HG03064 (cell line): ENCODE results near the gene NCKAP5.

ENCODE experiments used
- ATAC-seq: cut with Tn5 transposase; IDR thresholded peaks from one replicate; pipeline ENCODE4 v1.9.1; 2021; ENCODE audit warnings: low read depth; ENCODE audit not compliant: unreplicated experiment

Gene NCKAP5

DNA sequence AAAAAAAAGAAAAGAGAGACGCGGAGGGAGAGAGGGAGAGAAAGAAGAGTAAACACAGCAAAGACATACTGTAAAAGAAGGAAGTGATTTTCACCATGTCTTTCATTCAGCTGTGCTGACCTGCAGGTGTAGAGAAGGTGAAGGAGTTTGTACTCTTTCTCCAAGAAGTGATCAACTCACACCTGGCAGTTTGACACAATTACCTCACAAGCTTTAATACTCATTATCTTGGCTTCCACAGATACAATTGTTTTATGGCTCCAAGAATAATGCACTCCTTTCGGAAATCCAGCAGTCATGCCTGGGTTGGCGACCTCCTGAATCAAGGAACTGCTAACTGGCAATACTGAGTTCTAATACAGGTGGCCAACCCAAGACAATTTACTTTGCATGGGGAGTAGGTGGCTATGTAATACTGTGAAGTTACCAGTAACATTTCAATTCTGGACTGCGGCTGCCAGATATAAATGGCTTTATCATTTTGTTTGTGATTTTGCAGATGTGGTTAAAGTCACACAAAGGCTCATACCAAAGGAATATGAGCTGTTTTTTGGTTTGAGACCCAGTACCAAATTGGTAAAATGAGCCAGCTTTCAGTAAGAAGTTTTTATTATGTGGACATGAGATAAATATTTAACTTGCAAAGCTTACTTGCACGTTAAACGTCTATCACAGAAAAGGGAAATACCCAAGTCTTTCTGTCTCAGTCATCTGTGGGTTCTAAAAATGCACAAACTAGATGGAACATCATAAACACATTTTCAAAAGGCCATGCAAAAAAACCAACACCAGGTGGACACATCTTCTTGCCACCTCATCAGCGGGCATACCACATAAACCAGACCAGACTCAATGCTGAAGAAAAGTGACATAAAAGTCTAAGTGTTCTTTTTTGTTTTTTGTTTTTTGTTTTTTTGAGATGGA, 69.3 kb downstream of the NCKAP5 start:
- peak; percentile 63 for ATAC-seq

DNA sequence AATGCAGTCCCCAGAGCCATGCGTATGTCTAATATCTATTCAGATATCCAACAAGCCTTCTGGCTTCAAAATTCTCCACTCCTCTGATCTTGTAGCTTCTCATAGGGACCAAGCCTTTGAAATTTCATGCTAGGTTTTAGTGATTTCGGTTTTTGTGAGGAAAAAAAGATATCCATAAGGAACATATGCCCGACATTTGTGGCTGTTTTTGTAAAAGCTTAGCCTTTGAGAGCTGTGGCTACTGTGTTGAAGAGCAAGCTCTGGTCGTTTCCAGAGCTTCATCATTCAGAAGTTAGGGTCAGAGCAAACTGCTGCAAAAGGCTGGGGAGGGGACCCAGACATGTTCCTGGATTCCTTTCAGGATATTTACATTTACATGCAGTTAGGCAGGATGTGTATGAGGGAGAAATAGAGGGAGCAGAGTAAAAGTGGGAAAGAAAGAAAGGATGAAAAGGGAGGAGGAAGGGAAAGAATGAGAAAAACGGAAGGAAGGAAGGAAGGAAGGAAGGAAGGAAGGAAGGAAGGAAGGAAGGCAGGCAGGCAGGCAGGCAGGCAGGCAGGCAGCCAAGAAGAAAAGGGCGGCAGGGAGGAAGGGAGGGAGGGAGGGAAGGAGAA, 70.2 kb downstream of the NCKAP5 start:
- ATAC-seq: no peak

DNA sequence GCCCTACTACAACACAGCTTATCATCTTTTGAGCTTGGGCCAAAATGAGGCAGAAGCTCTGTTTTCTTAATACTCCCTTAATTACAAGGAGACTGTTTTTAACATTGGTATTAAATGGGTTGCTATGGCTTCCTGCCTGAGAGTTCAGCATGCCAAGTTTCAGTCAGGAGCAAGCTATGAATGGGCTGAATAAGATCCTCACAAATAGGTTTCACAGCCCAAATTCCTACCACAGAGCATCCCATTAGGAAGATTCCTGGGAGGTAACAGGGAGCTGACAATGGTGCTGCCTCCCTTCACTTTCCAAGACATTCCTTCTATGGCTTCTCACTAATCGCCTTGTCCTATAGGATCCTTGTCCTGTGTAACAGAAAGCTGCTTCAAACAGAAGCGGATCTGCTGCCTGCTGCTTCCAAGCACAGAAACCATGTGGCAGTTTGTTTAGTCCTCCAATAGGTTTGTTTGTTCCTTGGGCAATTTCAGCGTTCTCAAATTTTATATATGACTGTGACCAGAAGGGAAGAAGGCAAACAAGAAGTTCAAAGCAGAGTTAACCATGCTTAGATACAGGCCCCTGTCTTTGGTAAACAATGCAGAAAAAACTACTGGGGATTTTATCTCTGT, 70.9 kb downstream of the NCKAP5 start:
- ATAC-seq: no peak

DNA sequence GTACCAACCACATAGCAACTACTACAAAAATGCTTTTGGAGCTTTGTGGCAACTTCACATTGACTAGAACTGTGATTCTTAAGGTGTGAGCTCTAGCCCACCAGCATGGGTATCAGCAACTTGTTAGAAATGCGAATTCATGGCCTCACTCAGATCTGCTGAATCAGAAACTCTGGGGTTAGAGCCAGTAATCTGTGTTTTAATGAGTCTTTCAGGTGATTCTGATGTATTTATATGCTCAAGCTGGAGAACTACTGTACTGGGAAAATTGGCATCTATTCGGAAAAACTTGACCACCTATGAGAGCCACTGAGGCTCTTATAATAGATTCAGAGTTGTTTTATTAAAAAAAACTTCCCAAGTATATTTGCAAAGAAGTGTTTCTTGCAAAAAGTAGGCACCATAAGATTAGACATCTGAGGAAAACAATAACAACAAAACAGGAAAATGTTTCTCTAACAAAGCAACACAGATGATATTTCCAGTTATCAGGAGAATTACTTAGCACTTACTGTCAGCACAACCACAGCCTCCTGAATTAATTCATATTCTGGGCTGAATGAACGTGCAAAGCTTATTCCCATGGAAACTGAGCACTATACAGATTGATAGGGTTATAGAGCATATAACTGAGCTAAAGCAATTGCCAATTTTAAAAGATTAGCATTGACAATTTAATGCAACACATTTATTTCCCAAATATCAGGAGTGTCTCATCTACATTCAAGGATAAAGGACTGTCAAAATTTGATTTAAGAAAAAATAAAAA, 71.6 kb downstream of the NCKAP5 start:
- no peak for ATAC-seq

DNA sequence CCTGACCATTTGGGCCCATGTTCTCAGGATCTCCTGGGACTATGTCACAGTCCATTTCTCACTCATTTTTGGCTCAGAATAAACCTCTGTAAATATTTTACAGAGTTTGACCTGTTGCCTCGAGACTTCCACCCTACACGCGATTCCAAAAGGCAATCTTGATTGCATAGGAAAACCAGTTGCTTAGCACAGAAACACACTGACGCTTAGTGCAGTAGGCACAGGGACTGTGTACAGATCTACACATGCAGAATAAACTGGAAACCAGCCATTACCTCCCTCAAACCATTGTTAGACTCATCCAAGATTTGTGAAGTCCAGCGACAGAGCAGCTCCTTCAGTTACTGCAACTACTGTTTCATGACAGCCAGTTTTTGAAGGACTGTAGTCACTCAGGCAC, 73.0 kb downstream of the NCKAP5 start:
- no peak for ATAC-seq

DNA sequence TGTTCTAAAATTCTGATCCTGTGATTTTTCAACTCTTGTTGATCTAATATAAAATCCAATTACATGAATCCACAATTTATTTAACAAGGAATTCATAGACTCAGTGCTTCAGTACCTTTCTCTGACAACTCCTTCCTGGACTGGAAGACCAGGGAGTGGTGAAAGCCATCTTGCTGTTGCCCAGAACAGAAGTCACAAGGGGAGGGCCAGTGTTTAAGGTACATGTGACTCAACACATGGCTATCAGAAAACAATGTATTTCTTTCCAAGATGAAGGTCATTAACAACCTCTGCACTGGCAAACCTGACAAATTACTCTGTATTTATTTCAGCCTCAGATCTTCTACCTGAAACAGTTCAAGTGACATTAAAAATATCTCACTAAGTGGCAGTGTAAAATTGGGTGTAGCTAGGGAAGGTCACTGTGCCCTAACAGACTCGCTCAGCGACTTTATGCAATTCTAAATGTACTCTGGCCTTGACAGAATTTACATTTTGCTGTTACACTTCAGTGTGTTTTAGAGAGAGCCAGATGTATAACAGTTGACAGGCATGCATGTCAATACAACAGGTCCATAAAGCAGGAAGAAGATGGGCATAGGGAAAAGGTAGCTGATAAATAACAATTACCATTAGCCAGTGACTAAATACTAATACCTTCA, 75.4 kb downstream of the NCKAP5 start:
- no peak for ATAC-seq

DNA sequence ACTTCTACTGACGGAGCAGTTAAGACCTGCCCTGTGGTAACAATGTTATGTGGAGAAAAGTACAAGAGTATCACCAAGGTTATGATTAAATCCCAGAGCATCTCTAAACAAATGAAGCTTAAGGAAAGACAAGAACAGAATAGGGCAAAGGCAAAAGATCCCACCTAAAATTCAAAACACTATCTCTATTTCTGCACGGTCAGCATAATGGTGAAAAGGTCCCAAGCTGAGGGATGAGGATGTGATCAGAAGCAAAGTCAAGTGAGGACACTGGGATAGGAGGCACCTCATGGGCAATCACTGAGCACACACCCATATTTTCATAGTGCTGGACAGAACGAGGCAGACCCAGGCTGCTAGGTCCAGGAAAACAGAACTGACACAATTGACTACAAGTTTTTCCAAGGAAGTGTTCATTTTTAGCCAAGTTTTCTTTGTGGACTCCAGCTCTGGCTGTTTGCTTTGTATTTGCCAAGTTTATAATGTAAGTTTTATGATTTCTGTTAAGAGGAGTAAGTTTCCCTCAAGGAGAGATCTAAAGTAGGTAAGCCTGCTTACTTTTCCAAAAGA, 77.8 kb downstream of the NCKAP5 start:
- ATAC-seq: no peak

DNA sequence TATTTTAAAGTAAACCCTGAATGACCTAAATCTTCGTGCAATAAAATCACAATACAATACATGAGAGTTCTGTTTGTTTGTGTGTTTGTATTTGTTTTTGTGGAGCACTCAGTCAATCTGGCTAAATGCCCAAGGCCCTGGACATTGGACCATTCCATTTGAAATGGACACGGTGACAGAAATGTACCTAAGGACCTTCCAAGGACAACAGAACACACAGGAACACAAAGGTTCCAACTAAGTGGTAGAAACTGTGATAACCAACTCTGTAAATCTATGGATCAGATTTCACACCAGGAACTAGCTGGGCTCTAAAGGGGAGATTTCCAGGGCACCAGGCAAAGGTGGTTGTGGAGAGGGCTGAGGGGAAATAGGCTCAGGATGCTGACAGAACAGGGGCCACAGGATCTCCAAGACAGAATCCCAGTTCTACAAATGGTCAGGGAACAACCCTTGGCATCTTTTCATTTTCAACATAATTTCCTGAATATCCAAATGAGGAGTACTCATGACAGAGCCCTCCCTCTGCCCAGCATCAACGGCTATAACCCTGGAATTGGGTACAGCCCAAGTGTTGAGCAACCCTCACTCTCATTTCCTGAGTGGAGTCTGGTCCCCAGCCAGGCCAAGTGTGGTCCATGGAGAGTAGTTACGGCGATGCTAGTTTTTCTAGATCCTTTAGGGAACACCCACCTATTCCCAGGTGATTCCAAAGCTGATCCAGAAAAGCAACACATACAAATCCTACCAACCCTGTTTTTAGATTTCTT, 78.4 kb downstream of the NCKAP5 start:
- ATAC-seq: no peak

DNA sequence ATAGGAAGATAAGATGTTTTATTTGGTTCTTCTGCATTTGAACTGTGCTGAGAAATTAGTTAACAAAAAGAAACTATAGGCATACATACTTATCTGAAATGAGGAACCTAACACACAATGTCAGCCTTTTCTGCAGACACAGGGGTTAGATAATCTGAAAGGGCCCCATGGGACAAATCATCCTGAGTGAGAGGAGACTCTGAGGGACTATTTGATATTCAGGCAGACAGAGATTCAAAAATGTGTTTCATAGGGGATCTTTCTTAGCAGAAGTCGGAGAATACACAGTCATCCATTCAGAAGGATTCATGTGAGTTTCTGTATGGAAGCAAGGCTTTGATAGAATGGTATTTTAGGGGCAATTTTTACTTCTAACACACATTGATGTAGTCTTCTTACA, 79.1 kb downstream of the NCKAP5 start:
- ATAC-seq: no peak

DNA sequence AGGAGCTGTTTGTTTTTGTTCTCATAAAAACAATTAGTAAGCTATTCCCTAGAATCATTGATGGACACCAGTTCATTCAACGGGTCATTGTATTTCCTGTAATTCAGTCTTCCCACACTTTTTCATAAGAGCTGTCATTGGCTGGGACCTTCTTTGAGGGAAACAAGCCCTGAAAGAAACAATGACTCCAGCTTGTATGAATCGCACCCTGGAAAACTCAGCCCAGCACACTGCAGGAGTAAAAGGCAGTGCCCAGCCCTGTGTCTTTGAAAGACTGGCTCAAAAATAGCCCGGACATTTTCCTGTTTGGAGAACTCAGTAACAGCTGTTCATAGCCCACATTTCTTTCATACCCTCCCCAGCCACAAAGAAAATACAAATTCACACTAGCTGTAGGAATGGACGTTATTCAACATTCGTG, 81.5 kb downstream of the NCKAP5 start:
- no peak for ATAC-seq

DNA sequence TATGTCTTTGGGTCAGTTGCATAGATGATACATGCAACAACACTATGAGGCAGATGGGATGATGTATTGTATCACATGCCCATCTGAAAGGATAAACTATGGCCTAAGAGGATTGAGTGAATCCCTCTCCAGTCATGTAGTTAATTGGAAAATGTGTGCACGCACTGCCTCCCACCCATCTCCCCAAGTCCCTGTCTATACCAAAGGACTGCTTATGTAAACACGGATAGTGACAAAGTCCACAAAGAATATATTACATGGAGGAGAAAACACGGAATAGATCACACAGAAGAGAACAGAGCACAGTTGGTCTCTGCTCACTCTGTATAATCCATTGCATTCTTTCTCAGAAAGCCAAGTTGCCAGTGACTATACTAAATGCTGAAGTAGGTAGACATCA, 82.4 kb downstream of the NCKAP5 start:
- no peak for ATAC-seq

DNA sequence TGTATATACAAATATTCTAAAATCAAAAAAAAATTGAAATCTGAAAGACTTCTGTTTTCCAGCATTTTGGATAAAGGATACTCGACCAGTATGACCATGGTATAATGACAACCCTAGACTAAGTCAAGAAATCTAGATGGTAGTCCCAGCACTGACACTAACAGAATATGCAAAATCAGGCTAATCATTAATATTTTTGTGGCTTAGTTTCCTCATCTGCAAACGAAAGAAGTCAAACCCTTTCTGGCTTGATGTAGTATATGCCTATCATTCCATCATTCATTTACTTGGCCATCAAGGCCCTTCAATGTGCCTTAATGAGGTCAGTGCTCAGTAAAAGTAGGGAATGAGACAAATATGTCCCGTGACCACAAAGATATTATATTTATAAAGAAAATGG, 83.5 kb downstream of the NCKAP5 start:
- no peak for ATAC-seq

DNA sequence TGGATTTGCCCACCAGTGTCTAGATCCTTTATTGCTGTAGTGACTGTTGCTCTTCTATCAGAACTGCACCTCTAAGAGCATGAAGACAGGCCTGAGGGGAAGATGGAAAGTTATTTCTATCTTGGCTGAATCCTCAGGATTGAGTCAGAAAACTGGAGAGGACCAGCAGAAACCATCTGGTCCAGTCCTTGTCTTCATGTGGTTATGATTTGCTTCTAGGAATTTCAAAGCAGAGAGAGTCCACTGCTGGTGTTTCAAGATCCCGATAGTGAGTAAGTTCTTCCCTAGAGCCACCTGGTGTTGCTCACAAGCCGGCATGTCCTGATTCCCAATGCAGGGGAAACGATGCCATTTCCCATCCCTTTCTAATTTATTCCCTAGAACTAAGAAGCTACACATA, 84.2 kb downstream of the NCKAP5 start:
- no peak for ATAC-seq

DNA sequence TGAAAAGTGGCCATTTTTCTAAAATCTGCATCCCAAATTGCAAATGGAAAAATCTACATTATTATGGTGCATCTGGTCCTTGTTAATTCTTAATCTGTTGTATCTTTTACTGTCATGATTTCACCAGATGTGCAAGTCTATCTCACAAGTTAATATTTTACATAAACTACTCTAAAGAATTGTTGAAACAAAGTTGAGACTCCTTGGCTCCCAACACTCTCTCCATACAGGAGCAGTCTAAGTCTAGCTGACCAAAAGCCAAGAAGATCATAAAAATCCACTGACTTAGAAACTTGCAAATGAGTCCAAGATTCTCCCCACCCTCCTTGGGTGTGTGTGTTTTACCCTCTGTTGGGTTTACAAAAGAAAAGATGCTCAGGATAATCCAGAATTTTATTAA, 85.1 kb downstream of the NCKAP5 start:
- ATAC-seq: no peak

DNA sequence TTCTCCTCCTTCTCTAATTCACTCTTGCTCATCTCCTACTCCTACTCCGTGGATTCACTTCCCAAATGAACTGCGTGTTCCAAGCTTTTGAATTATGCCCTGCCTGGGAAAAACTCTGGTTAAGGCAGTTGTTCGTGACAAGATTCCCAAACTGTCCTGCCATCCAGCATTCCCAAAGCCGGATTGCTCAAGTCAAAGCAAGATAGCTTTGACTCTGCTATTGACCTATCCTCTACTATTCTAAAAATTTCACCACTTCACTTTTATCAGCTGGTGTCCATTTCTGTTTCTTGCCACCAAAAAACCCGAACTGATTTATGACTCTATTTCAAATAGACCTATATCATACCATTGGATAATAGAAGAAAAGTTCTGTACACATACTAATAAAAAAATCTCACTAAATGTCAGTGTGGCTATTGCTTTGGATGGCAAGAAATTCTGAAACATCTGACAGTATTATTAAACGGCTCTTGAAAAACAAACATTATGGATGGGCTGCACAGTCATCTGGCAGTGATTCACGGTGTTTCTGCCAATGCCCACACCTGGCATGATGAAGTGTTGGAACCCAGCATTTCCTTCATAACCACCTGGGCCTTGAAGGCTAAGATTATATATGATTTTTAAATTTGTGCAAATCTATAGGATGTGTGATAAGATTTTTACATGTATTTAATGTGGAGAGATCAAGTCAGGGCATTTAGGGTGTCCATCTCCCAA, 87.4 kb downstream of the NCKAP5 start:
- no peak for ATAC-seq

DNA sequence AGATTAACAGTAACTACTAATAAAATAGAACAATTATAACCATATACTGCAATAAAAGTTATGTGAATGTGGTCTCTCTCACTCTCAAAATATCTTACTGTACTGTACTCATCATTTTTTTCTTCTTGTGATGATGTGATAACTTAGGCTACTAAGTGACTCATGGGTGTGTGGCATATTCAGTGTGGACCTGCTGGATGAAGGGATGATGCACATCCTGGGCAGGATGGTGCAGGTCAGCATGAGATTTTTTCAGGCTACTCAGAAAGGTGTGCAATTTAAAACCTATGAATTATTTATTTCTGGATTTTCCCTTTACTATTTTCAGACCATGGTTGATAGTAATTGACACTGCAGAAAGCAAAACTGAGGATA, 90.7 kb downstream of the NCKAP5 start:
- ATAC-seq: no peak

DNA sequence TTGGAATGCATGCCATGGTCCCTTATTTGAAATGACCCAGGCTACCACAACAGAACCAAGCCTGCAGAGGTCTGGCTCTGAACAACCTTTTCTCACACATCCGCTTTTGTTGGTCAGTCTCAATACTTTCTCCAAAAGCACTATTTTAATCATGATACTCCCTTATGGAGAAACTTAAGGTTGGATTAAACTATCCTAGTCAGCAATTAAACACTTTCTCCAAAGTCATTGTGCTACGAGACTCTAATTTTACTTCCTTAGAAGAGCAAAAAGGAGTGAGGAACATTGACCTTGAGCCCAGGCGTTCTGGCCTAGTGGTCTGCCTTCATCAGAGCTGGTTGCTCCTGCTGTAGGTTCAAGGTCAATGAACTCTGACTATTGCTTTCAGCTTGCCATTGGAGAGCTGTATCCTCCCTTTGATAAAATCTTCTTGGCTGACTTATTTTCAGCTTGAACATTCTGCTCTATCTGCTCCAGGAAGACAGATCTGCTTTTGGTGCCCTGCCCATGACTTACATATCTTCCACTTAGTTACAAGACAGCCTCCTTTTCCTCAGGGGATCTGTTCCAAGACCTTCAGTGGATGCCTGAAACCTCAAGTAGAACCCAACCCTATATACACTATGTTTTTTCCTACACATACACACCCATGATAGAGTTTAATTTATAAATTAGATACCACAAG, 91.2 kb downstream of the NCKAP5 start:
- no peak for ATAC-seq

DNA sequence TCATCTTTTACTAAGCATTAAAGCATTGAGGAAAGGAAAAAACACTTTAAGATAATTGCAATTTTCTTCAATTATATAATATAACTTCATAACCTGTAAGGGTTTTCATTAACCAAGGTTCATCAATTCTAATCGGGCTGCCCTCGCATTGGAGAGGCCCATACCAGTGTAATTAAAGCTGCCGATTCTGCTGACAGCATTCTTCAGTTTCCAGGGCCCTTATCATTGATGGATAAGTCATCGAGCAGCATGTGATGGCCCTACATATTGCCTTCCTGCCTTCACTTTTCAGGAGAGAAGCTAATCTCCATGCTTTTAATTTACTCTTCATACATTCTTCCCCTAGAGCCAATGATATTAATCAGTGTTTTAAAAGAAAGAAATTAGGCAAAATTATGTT, 92.0 kb downstream of the NCKAP5 start:
- no peak for ATAC-seq
